NCI-H524 treated with DMSO at 0.1 percent for 48 hours (cell line): ENCODE measurements around the gene DNM3.

Experiments used
- DNase-seq: peaks from one replicate; lab custom pipeline; 2025; lab: John Stamatoyannopoulos, UW

Gene DNM3

DNA sequence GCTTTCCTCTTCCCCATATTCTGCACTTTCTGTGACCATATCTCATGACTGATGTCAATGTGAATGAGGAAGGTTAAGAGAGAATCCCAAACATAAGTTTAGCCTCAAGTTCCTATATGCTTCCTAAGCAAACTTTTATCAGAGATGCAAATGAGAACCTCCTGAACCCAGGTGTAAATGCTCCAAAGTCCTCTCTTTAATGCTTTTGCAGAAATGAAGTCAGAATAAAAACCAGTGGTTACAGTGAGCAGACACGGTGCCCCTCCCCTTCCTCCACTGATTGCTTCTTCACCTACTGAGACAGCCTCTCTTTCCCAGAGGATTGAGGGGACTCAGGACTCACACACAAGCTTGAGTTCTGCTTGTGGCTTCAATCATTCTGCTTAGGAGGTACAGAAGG lies 614.2 kb downstream of the DNM3 start:
- DNase-seq, result no peak

DNA sequence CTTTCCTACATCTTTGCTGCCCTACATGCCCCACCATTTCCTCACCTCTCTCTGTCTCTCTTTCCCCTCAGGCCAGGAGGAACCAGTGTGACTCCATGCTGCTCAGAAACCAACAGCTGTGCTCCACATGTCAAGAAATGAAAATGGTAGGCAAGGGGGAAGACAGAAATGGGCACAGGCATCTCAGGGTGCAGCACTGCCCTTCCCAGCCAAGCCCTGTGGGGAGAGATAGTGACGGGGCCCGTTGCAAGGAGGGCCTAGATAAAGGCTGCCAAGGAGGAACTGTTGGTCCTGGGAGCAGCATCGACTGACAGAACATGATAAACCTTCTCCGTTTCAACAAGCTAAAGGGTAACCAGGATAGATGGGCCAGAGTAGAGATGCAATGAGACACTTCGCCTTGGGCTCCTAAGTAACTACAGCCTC lies 615.1 kb downstream of the DNM3 start:
- DNase-seq, result no peak

DNA sequence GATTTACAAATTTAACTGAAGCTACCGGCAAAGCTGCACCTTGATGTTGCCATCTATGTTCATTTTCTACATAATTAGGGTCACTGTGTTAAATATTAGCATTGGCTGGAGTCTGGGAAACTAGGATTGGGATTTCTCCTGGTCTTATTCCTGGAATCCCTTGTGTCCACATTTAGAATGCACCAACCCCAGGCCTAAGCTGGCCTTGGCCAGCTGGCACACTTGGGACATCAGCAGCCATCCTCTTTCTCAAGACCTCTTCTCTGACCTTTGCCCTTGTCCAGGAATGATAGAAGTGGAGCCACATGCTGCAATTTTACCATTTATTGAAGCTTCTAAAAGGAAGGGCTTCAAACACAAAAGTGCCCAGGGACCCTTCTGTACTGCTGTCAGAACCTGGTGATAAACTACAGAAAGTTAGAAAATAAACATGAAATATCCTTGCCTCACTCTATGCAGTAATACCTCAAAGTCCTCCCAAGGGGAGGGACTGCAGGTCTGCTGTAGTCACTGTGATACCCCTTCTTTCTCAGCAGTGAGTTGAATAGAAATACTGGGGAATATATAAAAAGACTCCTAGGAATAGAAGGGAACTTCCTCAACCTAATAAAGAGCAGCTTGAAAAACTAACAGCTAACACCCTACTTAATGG lies 616.3 kb downstream of the DNM3 start:
- no peak for DNase-seq

DNA sequence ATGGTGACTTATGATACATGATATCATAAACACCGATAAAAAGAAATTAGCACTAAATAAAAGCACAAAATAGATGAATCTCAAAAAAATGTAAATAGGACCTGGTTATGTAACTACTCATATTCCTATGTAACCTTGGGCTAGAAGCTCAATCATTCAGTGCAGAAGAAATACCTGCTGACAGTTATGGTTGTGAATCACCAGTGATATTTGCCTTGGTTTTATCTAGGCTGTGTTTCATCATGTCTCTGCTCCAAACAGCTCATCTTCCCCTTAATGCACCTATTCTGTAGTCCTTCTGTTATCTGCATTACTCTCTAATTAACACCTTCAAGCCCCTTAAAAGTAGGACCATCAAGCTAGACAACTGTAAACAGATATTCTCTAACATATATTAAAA lies 618.9 kb downstream of the DNM3 start:
- no peak for DNase-seq

DNA sequence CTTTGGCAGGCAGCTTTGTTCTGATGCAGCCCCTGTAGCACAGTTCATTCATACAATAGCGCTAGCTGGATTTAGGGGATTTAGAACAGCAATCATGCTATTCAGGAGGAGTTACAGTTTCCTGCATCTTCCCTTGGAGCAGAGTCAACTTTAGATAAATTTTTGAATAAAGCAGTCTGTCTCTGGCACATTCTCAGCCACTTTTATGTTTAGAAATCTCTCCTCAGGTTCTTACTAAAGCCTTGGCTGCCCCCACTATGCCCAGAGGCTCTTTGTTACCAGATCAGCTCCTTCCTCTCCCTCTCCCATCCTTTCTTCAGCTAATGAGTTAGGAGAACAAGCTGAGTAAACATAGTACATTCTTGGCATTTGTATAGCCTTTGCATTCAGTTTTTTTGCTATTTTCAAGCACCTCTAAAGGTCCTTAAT lies 619.6 kb downstream of the DNM3 start:
- no peak for DNase-seq
